HepG2 (cell line): ENCODE results near the gene MIEF1. TPM values are rescaled to one million over a fixed set of nuclear protein-coding genes. Genes with fewer than 3 reads are reported as not detected.
A peak's percentile ranks its signal among the peaks of the same experiment; 100 is the strongest.

Experiments used
- ATAC-seq: fragments of 200-7000 bp; cut with Tn5 transposase; 3 replicates; pipeline ENCODE4 v1.9.1; 2020; ENCODE audit warnings: mild to moderate bottlenecking, moderate library complexity
- BruUV-seq: library from RNA; stranded (reverse); fragments of 400-500 nt; replicated peaks from 2 replicates; lab custom pipeline; 2021; lab: Mats Ljungman, UMichigan
- CTCF ChIA-PET: fragments of 300-600 bp; formaldehyde crosslinking; extraction: SDS; loops from one replicate; lab custom pipeline; 2021; ENCODE audit warnings: low total read pairs, inconsistent platforms, low intra/inter-chr PET ratio; lab: Yijun Ruan, JAX
- POLR2A ChIA-PET: fragments of 350-600 bp; sonication (Branson Sonifier 250); formaldehyde crosslinking; loops from one replicate; lab custom pipeline; 2020; ENCODE audit warnings: antibody characterized with exemption, inconsistent platforms; lab: Yijun Ruan, JAX
- DNase-seq: peaks from one replicate; pipeline ENCODE4 v3.0.0-alpha.2; 2015; ENCODE audit warnings: low spot score
- FAIRE-seq: peaks from 3 replicates; lab custom pipeline; 2011; peaks lifted over from hg19 to GRCh38; lab: Jason Lieb, UNC
- H2AFZ ChIP-seq: one replicate; pipeline ENCODE4 v1.6.1; 2011; ENCODE audit warnings: low read length, inconsistent platforms
- H3K27ac ChIP-seq: fragments of 300-600 bp; 3 replicates; pipeline ENCODE4 v1.8.0; 2011; ENCODE audit warnings: mixed run types, mild to moderate bottlenecking, mixed read lengths, low read length, inconsistent platforms; ENCODE audit not compliant: insufficient read depth; ENCODE audit errors: extremely low read length
- H3K27me3 ChIP-seq, 2 experiments: fragments of 200-600 bp in 1 of 2; 2 replicates in 1 of 2; 3 replicates in 1 of 2; pipeline versions ENCODE4 v1.6.0 to v1.8.0; 2011; ENCODE audit warnings: low read length in 2 of 2, mild to moderate bottlenecking in 2 of 2, moderate library complexity in 2 of 2, inconsistent platforms in 1 of 2; ENCODE audit not compliant: insufficient read depth in 2 of 2, control insufficient read depth in 1 of 2
- H3K36me3 ChIP-seq, 2 experiments: fragments of 200-600 bp in 1 of 2; replicated peaks in 1 of 2; 2 replicates in 1 of 2; 3 replicates in 1 of 2; pipeline versions ENCODE4 v1.5.1 to v1.8.0; 2011; ENCODE audit warnings: low read length in 2 of 2, inconsistent platforms in 1 of 2; ENCODE audit not compliant: insufficient read depth in 2 of 2, control insufficient read depth in 1 of 2
- H3K4me1 ChIP-seq: 2 replicates; pipeline ENCODE4 v1.5.1; 2012; ENCODE audit warnings: low read length, inconsistent platforms; ENCODE audit not compliant: insufficient read depth
- H3K4me2 ChIP-seq: 2 replicates; pipeline ENCODE4 v1.6.0; 2011; ENCODE audit warnings: low read depth, low read length, inconsistent platforms
- H3K4me3 ChIP-seq, 3 experiments: fragments of 200-600 bp in 1 of 3; sonication (generic), shearing (Covaris generic) in 1 of 3; replicated peaks in 1 of 3; 2 replicates each; pipeline ENCODE4 v1.5.1; 2011 to 2016; ENCODE audit warnings: low read length in 3 of 3, inconsistent platforms in 2 of 3, low read depth in 2 of 3, mild to moderate bottlenecking in 2 of 3, control low read depth in 1 of 3, mixed read lengths in 1 of 3; ENCODE audit not compliant: insufficient read depth in 1 of 3
- H3K79me2 ChIP-seq: one replicate; pipeline ENCODE4 v1.6.1; 2011; ENCODE audit warnings: low read length, inconsistent platforms; ENCODE audit not compliant: insufficient read depth
- H3K9ac ChIP-seq: 2 replicates; pipeline ENCODE4 v1.6.0; 2011; ENCODE audit warnings: mild to moderate bottlenecking, low read depth, low read length, inconsistent platforms; ENCODE audit not compliant: insufficient read depth
- H3K9me3 ChIP-seq: 2 replicates; pipeline ENCODE4 v1.5.1; 2012; ENCODE audit warnings: mild to moderate bottlenecking, low read length
- H4K20me1 ChIP-seq: 2 replicates; pipeline ENCODE4 v1.6.0; 2011; ENCODE audit warnings: inconsistent platforms, mild to moderate bottlenecking, low read length, moderate library complexity; ENCODE audit not compliant: insufficient read depth
- ADNP ChIP-seq: sonication (generic); formaldehyde crosslinking; IDR thresholded peaks from 2 replicates; pipeline ENCODE4 v1.4.0; 2020; ENCODE audit warnings: missing genetic modification reagents
- MAFK ChIP-seq, 2 experiments: IDR thresholded peaks in 1 of 2; conservative IDR thresholded peaks in 1 of 2; 2 replicates each; pipeline ENCODE4 v1.6.1; 2011; ENCODE audit warnings: improper control_type of control experiment in 2 of 2, low read length in 2 of 2
- TCF7 ChIP-seq: sonication (generic); IDR thresholded peaks from 2 replicates; pipeline ENCODE4 v1.6.1; 2016; ENCODE audit warnings: antibody characterized with exemption, low read depth
- ZNF512B ChIP-seq: sonication (generic); formaldehyde crosslinking; IDR thresholded peaks from 2 replicates; pipeline ENCODE4 v1.5.1; 2020; ENCODE audit warnings: missing genetic modification reagents, mild to moderate bottlenecking, borderline replicate concordance
- ZNF574 ChIP-seq: sonication (generic); formaldehyde crosslinking; IDR thresholded peaks from 2 replicates; pipeline ENCODE4 v1.4.0; 2020; ENCODE audit warnings: missing genetic modification reagents
- ZNF652 ChIP-seq: IDR thresholded peaks from 2 replicates; pipeline ENCODE4 v1.6.1; 2016; ENCODE audit warnings: low read depth, borderline replicate concordance
- ZNF749 ChIP-seq: sonication (generic); formaldehyde crosslinking; IDR thresholded peaks from 2 replicates; pipeline ENCODE4 v1.8.0; 2022; ENCODE audit warnings: mild to moderate bottlenecking, missing genetic modification reagents, moderate library complexity, borderline replicate concordance
- WGBS: methylation state at CpG from one replicate; pipeline ENCODE4 v1.1.6; 2017; ENCODE audit warnings: low lambda C conversion rate; 5-methylcytosine and 5-hydroxymethylcytosine counted together
- in situ Hi-C: cut with HindIII; loops from 2 replicates; pipeline ENCODE4 v1.10.0; 2017; ENCODE audit warnings: low pct_unique_long_range_greater_than_20kb; ENCODE audit not compliant: extremely low pct_ligation_motif_present
- intact Hi-C: fragments of 100-400 bp; cut with micrococcal nuclease; formaldehyde crosslinking; loops from one replicate; pipeline ENCODE4 v1.10.0; 2022; ENCODE audit not compliant: unreplicated experiment
- polyA plus RNA-seq, 8 experiments: library from polyadenylated mRNA; depleted of rRNA in 3 of 8; stranded (reverse) in 7 of 8; unstranded in 1 of 8; fragments of >200 nt; fragmentation: Illumina TruSeq in 4 of 8; extraction: Trizol in 4 of 8; gene quantifications; 2 replicates each; pipeline versions ENCODE4 v1.2.1 to v1.2.3, GENCODE V29; 2011 to 2016; ENCODE audit warnings: low read depth in 4 of 8, missing spikeins in 1 of 8, mixed read lengths in 1 of 8; ENCODE audit not compliant: insufficient read depth in 1 of 8
- total RNA-seq, 5 experiments: library from RNA; depleted of rRNA; stranded (reverse); fragments of >200 nt; fragmentation: Illumina TruSeq; extraction: Trizol; gene quantifications; 2 replicates each; pipeline ENCODE4 v1.2.3, GENCODE V29; 2016; ENCODE audit warnings: low read depth in 1 of 5

The MIEF1 gene
- total and polyA plus RNA-seq, 2 of the 13 experiments (the other 11 are each of a cell fraction or from before 2014, with no cell fraction given) = 21.7 to 34.8 TPM

- no peaks in the 10 kb centered on the region for H3K36me3 ChIP-seq
- intact Hi-C loops = no loop called here
- WGBS = 36% methylated on average over 17 of the region's 17 CpGs
- H3K9me3 ChIP-seq = no peaks in the 10 kb centered on the region
- ATAC-seq = no peak
- in situ Hi-C loops = no loop called here
- no peak overlapping the region for H3K4me3 ChIP-seq
- peaks cover 2 to 27% of the 10 kb centered on the region in 2 experiments; a peak in 2 of 5 replicates for H3K27me3 ChIP-seq
- H2AFZ ChIP-seq = no peak overlapping the region
- H3K4me1 ChIP-seq = peaks cover 85% of the 10 kb centered on the region
- POLR2A ChIA-PET = interaction anchor here (0.9 to 1.6 kb wide), 2 partner anchors 11 to 35 kb away, joined by 3 read pairs; partner anchors contain the start of gene MIEF1
- no peaks in the 10 kb centered on the region for H4K20me1 ChIP-seq
- no peak for TF ChIP-seq TCF7
- no peak for TF ChIP-seq ZNF749 (CRISPR knock-in tag)
- no peak for TF ChIP-seq ZNF652
- TF ChIP-seq ZNF512B = peak; percentile 92; the same call in 1 of the 2 replicates
- TF ChIP-seq MAFK (conservative IDR thresholded peaks at IDR 0.05 in 1 of 2, IDR thresholded peaks at IDR 0.05 in 1 of 2; ENCODE audit: low read length in 2 of 2) = no peak
- TF ChIP-seq ADNP (CRISPR knock-in tag) = no peak
- TF ChIP-seq ZNF574 (CRISPR knock-in tag) = no peak
- BruUV-seq = no TSS peak
- CTCF ChIA-PET = no interaction called here
- H3K79me2 ChIP-seq = no peaks in the 10 kb centered on the region
- H3K9ac ChIP-seq = no peak overlapping the region
- peak overlapping the region; percentile 8; the same call in 1 of the 2 replicates for H3K4me2 ChIP-seq
- H3K27ac ChIP-seq = no peak overlapping the region
- no peak for FAIRE-seq
- DNase-seq = no peak
These were observed 34.6 kb upstream of the MIEF1 start for GRCh38 chr22:39467390-39467895.
